Tibial nerve (tissue), 4 donors: ENCODE measurements around the gene TMEM135.

ENCODE experiments used
- EP300 ChIP-seq, 2 donors: sonication (generic); formaldehyde crosslinking; IDR thresholded peaks; one replicate each; pipeline ENCODE4 v1.6.1; 2017; ENCODE audit warnings: antibody characterized with exemption in 2 of 2, mild to moderate bottlenecking in 1 of 2
- TF ChIP-seq, protein P1 (sequence below), 5 experiments: fragments of 200-600 bp in 3 of 5; fragments of 450-650 bp in 2 of 5; sonication (generic) in 3 of 5; IDR thresholded peaks; one replicate each; pipeline ENCODE4 v1.5.1; 2016 to 2019; ENCODE audit warnings: antibody characterized with exemption in 5 of 5, mild to moderate bottlenecking in 3 of 5, moderate library complexity in 2 of 5

DNA sequence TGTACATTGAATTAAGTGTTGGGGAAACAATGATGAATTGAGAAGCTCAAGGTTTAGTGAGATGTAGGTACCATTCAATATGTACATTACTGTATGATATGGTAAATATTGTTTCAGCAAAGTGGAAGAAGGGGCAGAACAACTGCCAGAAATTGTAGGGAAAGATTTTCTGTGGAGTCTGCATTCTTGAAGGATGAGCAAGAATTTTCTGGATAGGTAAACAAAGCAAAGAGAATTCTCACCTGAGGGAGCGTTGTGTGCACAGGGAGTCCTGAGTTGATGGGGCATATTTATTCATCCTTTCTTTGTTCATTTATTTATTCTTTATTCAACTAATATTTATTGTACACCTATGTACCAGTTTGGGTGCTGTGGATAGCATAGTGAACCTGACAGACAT is 83.2 kb downstream of the TMEM135 start:
- TF ChIP-seq, protein P1, sequence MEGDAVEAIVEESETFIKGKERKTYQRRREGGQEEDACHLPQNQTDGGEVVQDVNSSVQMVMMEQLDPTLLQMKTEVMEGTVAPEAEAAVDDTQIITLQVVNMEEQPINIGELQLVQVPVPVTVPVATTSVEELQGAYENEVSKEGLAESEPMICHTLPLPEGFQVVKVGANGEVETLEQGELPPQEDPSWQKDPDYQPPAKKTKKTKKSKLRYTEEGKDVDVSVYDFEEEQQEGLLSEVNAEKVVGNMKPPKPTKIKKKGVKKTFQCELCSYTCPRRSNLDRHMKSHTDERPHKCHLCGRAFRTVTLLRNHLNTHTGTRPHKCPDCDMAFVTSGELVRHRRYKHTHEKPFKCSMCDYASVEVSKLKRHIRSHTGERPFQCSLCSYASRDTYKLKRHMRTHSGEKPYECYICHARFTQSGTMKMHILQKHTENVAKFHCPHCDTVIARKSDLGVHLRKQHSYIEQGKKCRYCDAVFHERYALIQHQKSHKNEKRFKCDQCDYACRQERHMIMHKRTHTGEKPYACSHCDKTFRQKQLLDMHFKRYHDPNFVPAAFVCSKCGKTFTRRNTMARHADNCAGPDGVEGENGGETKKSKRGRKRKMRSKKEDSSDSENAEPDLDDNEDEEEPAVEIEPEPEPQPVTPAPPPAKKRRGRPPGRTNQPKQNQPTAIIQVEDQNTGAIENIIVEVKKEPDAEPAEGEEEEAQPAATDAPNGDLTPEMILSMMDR (IDR thresholded peaks at IDR 0.05): no peak
- TF ChIP-seq EP300 (IDR thresholded peaks at IDR 0.05): no peak
